CD4-positive, alpha-beta T cell treated with Interleukin-6 at 100 ng/mL for 8 hours (primary cell): ENCODE data around the gene TBC1D22A.

ENCODE experiments used
- DNase-seq: peaks from one replicate; pipeline ENCODE4 v3.0.0-alpha.2; 2020; ENCODE audit warnings: mixed read lengths, low spot score

Gene TBC1D22A

DNA sequence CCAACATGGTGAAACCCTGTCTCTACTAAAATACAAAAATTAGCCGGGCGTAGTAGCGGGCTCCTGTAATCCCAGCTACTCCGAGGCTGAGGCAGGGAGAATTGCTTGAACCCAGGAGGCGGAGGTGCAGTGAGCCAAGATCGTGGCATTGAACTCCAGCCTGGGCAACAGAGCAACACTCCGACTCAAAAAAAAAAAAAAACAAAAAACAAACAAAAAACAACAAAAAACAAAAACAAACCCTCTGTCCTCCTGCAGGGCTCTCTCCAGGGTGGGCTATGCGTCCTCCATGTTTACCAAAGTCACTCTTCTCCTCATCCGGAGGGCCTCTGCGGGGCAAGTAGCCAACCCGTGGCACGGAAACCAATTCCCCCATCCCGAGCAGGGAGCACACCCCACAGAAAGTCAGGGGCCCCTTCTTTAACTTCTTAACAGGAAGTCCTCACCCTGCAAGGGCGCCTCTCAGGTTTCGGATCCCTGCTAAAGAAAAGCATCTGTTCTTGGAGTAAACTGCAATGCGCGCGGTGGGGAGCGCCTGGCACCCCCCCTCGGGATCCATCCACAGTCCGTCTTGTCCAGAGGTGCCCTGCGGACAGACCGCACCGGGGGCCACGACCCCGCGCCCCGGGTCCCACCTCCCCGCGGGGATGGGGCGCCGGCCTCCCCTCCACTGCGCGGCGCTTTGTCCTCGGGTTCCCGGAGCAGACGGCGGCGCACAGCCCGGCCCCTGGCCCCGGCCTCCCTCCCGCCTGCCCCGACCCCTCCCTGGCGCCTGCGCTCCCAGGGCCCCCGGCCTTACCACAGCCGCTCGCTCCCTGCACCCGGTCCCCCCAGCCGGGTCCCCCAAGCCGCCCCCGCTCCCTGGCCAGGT, 25.1 kb upstream of the TBC1D22A start:
- peak; percentile 49 for DNase-seq

DNA sequence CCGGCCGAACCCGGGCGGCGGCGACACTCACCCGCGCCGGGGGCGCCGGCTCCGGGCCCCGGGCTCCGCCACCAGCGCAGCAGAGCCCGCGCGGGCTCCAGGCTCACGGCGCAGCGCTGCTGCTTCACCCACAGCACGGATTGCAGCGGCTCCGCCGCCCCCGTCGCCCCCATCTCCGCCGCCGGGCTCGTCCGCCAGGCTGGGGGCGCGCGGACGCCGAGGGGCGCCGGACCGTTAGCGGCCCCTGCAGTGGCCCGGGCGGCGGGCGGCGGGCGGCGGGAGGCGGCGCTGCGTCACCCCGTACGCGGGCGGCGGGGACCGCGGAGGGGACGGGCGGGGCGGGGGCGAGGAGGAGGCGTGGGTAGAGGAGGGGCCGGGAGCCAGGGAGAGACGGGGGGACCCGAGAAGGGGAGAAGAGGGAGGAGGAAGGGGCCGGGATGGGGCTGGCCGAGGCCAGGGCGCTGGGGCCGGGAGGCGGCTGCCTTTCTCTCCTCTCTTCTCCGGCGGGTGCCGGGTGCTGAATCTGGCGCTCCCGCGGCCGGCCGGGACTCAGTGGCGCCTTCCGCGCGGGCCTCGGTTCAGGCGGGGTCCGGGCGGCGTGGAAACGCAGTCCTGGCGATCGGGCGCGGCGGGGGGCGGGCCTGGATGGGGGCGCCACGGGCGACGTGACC, 24.3 kb upstream of the TBC1D22A start, which contains the start of gene CERK:
TSS of gene CERK (minus strand) at position 277 of the 671 bp plus-strand sequence. CDS start at position 173, 104 bp downstream.
- peak; percentile 79 for DNase-seq

GRCh38 chr22:46738647-46739093, 23.8 kb upstream of the TBC1D22A start:
- DNase-seq = no peak

- peak; percentile 79 for DNase-seq
Measured at GRCh38 chr22:46739094-46739870, 23.2 kb upstream of the TBC1D22A start.

DNA sequence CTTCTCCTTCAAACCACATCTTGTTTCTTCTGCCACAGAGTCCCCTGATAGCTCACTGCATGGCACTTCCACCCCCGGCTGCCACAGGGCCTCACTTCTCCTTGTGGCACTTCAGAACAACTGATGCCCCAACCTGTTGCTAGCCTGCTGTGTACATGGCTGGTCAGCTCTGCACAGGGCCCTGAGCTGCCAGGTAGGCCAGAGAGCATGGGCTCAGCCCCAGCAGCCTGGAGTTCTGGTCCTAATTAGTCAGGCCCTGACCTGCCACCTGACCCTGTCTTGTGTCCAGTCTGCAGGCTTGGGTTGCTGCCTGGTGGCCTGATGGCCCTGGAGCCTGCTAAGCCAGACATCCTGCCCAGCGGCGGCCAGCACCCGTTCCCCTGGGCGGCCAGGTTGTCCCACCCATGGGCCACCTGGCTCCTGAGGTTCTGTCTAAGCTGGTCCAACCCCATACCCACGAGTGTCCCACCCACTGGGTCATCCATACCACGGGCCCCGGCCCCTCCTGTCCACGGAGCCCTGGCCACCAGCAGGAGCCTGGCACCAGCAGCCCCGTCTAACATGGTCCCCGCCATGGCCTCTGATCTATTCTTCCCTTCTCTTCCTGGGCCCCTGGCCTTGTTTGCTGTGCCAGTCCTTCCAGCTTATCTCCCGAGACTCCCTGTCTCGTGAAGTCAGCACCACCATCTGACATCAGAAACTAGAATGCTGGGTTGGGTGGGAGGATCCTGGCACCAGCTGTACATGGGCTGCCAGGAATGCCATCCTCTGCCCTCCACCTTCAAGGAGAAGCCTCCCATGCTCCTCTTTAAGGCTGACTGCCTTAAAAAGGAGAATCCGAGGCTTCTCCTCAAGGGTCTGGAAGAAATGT, 21.3 kb upstream of the TBC1D22A start:
- DNase-seq = no peak

- no peak for DNase-seq
Measured at GRCh38 chr22:46741974-46742519, 20.4 kb upstream of the TBC1D22A start.

GRCh38 chr22:46742576-46743221, 19.8 kb upstream of the TBC1D22A start:
- DNase-seq = no peak

GRCh38 chr22:46744581-46744980, 17.9 kb upstream of the TBC1D22A start:
- no peak for DNase-seq

- no peak for DNase-seq
Measured at GRCh38 chr22:46746192-46746591, 16.3 kb upstream of the TBC1D22A start.

DNA sequence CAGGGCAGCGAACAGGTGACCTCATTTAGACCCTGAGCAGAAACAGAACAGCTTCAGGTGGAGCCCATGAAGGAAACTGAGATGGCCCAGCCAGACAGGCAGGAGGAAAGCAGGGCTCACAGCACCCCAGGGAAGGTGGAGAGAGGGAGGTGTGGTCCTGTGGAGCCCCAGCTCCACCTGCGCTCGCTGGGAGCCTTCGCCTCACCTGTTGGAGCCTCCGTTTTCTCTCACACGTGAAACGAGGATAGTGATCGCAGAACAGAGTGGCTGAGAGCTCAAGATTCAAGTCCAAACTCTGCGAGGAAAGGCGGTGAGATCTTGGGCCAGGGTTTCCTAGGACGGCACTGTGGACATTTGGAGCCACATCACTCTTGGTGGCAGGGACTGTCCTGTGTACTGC, 15.8 kb upstream of the TBC1D22A start:
- DNase-seq = no peak

- no peak for DNase-seq
Measured at GRCh38 chr22:46747646-46748045, 14.8 kb upstream of the TBC1D22A start.

DNA sequence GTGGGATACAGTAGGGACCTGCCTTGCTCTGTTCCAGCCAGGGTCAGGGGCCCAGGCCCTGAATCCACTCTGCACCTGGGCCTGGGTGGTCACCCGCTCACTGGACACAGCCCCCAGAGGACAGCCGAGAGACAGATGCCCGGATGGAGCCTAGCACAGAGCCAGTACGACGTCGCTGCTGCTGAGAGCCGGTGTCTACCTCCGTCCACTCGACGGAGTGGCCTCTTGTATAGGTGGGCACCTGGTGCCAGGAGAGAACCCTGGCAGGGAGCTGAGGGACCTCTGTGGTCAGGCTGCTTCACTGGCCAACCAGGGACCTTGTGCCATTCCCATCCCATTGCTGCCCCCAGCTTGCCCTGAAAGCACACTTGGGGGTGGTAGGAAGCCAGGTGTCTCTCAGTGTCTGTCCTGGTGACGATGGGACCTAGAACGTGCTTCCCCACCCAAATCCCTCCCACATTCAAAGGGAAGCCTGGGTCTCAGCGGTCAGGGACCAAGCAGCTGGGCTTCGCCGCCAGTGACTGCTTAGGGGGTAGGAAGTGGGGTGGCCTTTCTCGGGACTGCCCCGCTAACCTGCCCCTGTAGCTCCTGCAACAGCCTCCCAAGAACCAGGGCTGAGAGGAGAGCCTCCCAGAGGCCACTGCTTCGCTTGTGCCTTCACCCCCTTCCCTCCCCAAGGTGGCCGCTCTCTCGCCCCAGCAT, 14.1 kb upstream of the TBC1D22A start:
- DNase-seq = no peak

DNA sequence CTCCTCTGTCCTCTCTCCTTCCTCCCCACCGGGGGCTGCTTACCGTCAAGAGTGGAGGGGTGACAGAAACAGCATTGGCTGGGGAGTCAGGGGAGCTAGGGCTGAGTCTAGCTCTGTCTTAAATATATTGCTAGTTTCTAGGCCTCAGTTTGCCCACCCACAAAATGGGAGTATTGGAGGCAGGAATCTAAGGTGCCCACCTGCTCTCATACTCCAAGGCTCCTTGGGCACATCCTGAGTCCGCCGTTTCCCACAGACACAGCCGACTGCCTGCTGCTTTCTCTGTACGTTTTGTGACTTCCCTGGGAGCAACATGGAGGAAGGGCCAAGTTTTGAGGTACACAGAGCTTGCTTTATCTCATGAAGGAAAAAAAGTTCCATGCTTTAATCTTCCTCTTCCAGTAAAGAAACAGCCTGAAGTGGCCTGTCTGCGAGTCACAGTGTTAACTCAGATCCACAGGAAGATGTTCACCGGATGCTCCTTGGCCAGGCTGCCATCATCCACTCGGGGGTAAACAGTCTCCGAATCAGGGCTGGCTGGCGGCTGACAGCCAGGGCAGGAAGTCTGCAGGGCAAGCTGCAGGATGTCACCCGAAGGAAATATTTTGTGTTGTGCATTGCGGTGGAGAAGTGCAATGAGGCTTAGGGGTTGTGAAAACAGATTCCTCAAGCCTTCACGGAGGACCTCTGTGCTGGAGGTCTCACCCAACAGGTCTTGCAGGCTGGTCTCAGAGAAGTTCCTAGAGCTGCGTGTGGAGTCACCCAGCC, 13.4 kb upstream of the TBC1D22A start:
- DNase-seq = peak; percentile 84

GRCh38 chr22:46749682-46750529, 12.5 kb upstream of the TBC1D22A start:
- DNase-seq = no peak

GRCh38 chr22:46750530-46750800, 12.0 kb upstream of the TBC1D22A start:
- DNase-seq = no peak

DNA sequence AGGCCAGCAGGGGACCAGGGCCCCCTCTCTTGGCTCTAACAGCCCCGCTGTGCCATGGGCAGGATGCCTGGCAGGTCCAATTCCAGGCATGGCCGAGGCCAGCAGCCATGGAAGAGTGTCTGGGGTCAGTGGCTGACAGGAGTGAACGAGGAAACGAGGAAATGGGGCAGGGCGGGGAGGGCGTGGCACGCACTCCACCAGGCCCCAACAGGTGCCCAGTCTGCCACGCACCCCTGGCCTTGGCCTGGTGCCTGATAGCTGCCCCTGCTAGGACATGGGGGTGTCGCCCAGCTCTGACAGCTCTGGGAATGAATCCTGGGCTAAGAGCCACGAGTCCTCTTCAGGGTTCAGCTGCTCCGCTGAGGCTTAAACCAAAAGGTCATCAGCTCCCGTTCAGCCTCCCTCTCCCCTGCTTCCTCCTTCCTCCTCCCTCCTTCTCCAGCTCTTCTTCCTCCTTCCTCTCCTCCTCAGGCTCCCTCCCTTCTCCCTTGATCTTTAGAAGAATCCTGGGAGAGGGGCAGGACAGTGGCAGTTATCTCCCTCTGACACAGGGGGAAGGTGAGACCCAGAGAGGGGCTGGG, 11.5 kb upstream of the TBC1D22A start:
- no peak for DNase-seq

- DNase-seq = no peak
Measured at GRCh38 chr22:46752286-46752987, 10.0 kb upstream of the TBC1D22A start.

DNA sequence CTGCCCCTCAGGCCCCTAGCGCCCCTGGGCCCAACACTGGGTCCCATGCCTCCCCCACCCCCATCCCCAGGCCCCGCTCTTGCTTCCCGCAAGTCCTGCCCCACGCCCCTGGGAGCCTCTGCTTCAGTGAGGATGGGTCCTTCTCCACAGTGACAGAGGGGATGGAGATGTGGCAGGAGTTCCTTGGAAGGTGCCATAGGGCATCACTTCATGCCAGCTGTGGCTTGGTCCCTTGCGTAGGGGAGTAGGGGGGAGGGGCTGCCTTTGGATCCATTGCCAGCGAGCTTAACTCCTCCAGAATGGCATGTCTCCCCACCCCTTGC, 9.5 kb upstream of the TBC1D22A start:
- no peak for DNase-seq
